ENCODE results near the gene NEURL2. TPM values are rescaled to one million over a fixed set of nuclear protein-coding genes. Genes with fewer than 3 reads are reported as not detected.

Gene NEURL2
- total RNA-seq, 1 donor from 2014 or later: 0.24 TPM

DNA sequence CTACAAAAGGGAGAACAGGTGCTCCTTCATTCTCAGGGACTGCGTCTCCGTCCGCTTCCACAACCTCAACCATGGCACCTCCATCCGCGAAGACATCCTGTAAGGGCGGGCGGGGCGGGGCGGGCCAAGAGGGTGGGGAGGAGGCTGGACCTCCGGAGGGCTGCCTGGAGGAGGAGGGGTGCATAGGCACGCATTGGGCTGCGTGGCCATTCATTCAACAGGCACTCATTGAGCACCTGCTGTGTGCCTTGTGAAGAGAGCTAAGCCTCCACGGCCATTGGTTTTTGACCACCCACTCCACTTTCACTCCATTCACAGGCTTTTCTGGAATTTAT lies 33.2 kb downstream of the NEURL2 start:
- DNase-seq (ENCODE audit: low spot score): peak; percentile 44
- Mint-ChIP-seq H3K27me3 (ENCODE audit: insufficient read depth, low read depth) (peaks cover 2% of the 10 kb centered on the region), H3K4me3 (peak overlapping the region; percentile 91), H3K4me1 (peaks cover 25% of the 10 kb centered on the region), H3K36me3 (no peaks in the 10 kb centered on the region), H3K9me3 (no peaks in the 10 kb centered on the region), H3K27ac (no peak overlapping the region)
- no peaks in the 10 kb centered on the region for H3F3A ChIP-seq (ENCODE audit: low read depth)
- H4K20me1 ChIP-seq (ENCODE audit: low read depth): no peaks in the 10 kb centered on the region
- H3K36me3 ChIP-seq: no peaks in the 10 kb centered on the region
- H3K4me2 ChIP-seq: peak overlapping the region; percentile 85
- peak overlapping the region; percentile 79 for H3K4me3 ChIP-seq
- no peaks in the 10 kb centered on the region for H3K4me1 ChIP-seq
- no peak overlapping the region for H3K9ac ChIP-seq
- no peak overlapping the region for H3K27ac ChIP-seq
- no peak for TF ChIP-seq EZH2phosphoT487 (IDR thresholded peaks at IDR 0.05)
- TF ChIP-seq EZH2 (IDR thresholded peaks at IDR 0.05): no peak
- TF ChIP-seq, protein P1, sequence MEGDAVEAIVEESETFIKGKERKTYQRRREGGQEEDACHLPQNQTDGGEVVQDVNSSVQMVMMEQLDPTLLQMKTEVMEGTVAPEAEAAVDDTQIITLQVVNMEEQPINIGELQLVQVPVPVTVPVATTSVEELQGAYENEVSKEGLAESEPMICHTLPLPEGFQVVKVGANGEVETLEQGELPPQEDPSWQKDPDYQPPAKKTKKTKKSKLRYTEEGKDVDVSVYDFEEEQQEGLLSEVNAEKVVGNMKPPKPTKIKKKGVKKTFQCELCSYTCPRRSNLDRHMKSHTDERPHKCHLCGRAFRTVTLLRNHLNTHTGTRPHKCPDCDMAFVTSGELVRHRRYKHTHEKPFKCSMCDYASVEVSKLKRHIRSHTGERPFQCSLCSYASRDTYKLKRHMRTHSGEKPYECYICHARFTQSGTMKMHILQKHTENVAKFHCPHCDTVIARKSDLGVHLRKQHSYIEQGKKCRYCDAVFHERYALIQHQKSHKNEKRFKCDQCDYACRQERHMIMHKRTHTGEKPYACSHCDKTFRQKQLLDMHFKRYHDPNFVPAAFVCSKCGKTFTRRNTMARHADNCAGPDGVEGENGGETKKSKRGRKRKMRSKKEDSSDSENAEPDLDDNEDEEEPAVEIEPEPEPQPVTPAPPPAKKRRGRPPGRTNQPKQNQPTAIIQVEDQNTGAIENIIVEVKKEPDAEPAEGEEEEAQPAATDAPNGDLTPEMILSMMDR (IDR thresholded peaks at IDR 0.05): no peak
- H3K9me3 ChIP-seq (ENCODE audit: low read depth): no peaks in the 10 kb centered on the region
- no peaks in the 10 kb centered on the region for H3K27me3 ChIP-seq
- H2AFZ ChIP-seq (replicated peaks): peak overlapping the region; percentile 60
- H3K79me2 ChIP-seq (ENCODE audit: low read depth): peaks cover 12% of the 10 kb centered on the region

DNA sequence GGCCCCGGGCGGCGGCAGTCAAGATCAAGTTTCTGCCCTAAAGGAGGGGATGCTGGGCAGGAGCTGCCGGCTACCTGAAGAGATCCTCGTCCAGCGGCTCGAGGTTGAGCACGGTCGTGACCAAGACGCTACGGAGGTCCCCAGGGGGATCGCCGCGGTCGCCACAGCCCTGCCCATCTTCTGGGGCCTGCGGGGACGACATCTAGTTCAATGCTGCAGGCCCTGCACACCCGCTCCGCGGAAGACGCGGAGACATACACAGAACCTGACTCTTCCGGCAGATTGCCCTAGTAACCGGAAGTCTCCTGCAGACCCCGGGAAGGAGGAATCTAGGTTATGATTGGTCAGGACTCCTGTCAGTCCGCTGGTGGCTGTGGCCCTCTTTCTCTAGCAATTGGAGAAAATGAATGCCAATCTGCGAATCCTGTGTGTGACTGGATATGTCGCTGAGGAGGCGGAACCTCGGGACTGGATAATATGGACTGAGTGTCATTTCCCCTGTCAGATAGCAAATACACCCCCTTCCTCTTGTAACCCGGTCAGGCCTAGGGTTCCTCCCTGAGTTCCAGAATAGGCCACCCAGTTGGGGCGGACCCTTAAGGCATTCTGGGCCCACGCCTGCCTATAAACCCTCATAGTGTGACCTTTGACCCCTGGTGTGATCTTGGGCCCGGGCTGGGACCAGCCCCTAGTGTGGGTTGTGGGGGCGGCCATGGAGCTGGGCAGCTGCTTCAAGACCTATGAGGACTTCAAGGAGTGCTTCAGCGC lies 33.7 kb downstream of the NEURL2 start, which contains the start of the genes ACOT8 and ZSWIM3:
TSS of gene ACOT8 (minus strand) at position 279 of the 768 bp plus-strand sequence. CDS start at position 202, 77 bp downstream.
TSS of gene ZSWIM3 (plus strand) at position 501 of the 768 bp plus-strand sequence. CDS start at position 713, 212 bp downstream.
- no peaks in the 10 kb centered on the region for H4K20me1 ChIP-seq (ENCODE audit: low read depth)
- H3K27me3 ChIP-seq: no peaks in the 10 kb centered on the region
- H3K36me3 Mint-ChIP-seq: no peaks in the 10 kb centered on the region
- peak within 1 kb of the TSS; percentile 66 for H3K9ac ChIP-seq
- H3K27ac ChIP-seq: no peak within 1 kb of the TSS
- H3K27ac Mint-ChIP-seq: peak within 1 kb of the TSS; percentile 50
- peak; percentile 100 for DNase-seq (ENCODE audit: low spot score)
- H3K36me3 ChIP-seq: no peaks in the 10 kb centered on the region
- no peaks in the 10 kb centered on the region for H3K4me1 ChIP-seq
- no peaks in the 10 kb centered on the region for H3F3A ChIP-seq (ENCODE audit: low read depth)
- H2AFZ ChIP-seq (replicated peaks): peak within 1 kb of the TSS; percentile 85
- peaks cover 12% of the 10 kb centered on the region for H3K79me2 ChIP-seq (ENCODE audit: low read depth)
- H3K9me3 Mint-ChIP-seq: no peaks in the 10 kb centered on the region
- peak within 1 kb of the TSS; percentile 91 for H3K4me2 ChIP-seq
- no peaks in the 10 kb centered on the region for H3K9me3 ChIP-seq (ENCODE audit: low read depth)
- peaks cover 25% of the 10 kb centered on the region for H3K4me1 Mint-ChIP-seq
- H3K4me3 Mint-ChIP-seq: peak within 1 kb of the TSS; percentile 91
- H3K27me3 Mint-ChIP-seq (ENCODE audit: insufficient read depth, low read depth): peaks cover 2% of the 10 kb centered on the region
- peak within 1 kb of the TSS; percentile 79 for H3K4me3 ChIP-seq
- TF ChIP-seq EZH2 (IDR thresholded peaks at IDR 0.05) (no peak), EZH2phosphoT487 (IDR thresholded peaks at IDR 0.05) (no peak)
- TF ChIP-seq, protein P1 (IDR thresholded peaks at IDR 0.05): no peak

DNA sequence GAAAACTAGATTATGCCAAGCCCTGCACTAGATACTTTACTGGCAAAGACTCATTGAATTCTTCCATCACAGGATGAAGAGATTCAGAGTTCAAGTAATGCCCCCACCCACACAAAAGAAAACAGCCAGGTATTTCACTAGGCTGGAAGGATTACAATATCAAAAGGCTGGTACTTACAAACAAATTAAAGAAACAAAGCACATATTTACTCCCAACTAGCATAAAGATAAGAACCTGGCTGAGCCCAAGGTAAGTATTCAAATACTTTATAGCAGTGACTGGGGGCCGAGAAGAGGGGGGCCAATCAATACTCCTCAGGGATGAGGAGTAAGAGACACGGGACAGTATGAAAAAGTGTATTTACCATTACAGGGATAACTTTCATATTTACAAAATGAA lies 37.5 kb downstream of the NEURL2 start:
- Histone ChIP-seq H2AFZ (replicated peaks) (no peak overlapping the region), H3K4me3 (no peak overlapping the region), H3F3A (ENCODE audit: low read depth) (no peaks in the 10 kb centered on the region), H3K9me3 (ENCODE audit: low read depth) (no peaks in the 10 kb centered on the region), H3K79me2 (ENCODE audit: low read depth) (peaks cover 12% of the 10 kb centered on the region), H3K27ac (no peak overlapping the region), H3K4me2 (no peak overlapping the region), H3K9ac (no peak overlapping the region), H3K36me3 (no peaks in the 10 kb centered on the region), H4K20me1 (ENCODE audit: low read depth) (no peaks in the 10 kb centered on the region), H3K27me3 (no peaks in the 10 kb centered on the region), H3K4me1 (no peaks in the 10 kb centered on the region)
- no peaks in the 10 kb centered on the region for H3K36me3 Mint-ChIP-seq
- no peak for TF ChIP-seq EZH2 (IDR thresholded peaks at IDR 0.05)
- TF ChIP-seq, protein P1 (IDR thresholded peaks at IDR 0.05): no peak
- no peak for TF ChIP-seq EZH2phosphoT487 (IDR thresholded peaks at IDR 0.05)
- H3K27ac Mint-ChIP-seq: no peak overlapping the region
- H3K27me3 Mint-ChIP-seq (ENCODE audit: insufficient read depth, low read depth): no peaks in the 10 kb centered on the region
- peaks cover 22% of the 10 kb centered on the region for H3K4me1 Mint-ChIP-seq
- H3K4me3 Mint-ChIP-seq: no peak overlapping the region
- DNase-seq (ENCODE audit: low spot score): no peak
- H3K9me3 Mint-ChIP-seq: no peaks in the 10 kb centered on the region
